Astrocyte of the spinal cord (primary cell): ENCODE results near the gene PTPRR.
"Not testable (repeated sequence)": the region's sequence is repeated elsewhere in the genome, so short reads cannot be mapped to it uniquely, and the experiment has no call there.

Source experiments
- DNase-seq: peaks from one replicate; pipeline ENCODE4 v3.0.0; 2011; ENCODE audit warnings: low read depth, low spot score
- H3K4me3 ChIP-seq: 2 replicates; pipeline ENCODE4 v1.5.1; 2011; ENCODE audit warnings: low read depth, mild to moderate bottlenecking, low read length, moderate library complexity
- in situ Hi-C: cut with HindIII; loops from 2 replicates; pipeline ENCODE4 v1.10.0; 2017; ENCODE audit warnings: low sequenced_read_pairs
- TF ChIP-seq, protein P1 (sequence below): IDR thresholded peaks from 2 replicates; pipeline ENCODE4 v1.5.1; 2012; ENCODE audit warnings: low read depth, mild to moderate bottlenecking, low read length, inconsistent platforms

Gene PTPRR

DNA sequence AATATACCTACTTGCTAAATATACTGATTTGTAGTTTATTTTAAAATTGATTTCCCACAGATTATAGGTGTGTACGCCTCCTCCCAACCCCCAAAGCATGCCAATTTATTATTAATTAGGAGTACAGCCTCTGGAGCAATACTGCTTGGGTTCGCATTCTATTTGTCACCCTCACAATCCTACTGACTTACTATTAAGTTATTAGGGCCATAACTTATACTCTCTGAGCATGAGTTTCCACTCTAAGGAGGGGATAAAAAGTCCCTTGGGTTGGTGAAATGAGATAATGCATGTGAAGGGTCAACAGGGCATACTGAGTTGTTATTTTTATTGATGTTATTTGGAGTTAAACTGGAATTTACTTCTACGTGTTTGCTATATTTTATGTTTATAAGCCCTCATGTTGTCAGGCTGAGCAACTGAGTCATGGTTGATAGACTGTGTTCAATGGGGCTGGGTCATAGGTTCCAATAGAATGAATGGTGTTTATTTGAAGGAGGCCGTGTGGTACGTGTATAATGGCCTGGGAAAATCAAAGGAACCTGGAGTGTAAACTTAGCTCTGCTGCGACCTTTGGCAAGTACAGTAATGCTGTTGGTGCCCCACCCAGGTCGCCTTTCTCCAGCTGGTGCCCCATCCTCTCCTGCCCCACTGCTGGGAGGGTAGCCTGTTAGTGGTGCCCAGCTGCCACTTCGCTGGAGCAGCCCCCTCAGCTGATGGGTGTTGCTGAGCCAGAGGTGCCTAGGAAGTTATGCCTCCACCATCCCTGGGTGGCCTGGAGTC is 184.0 kb downstream of the PTPRR start:
- TF ChIP-seq, protein P1, sequence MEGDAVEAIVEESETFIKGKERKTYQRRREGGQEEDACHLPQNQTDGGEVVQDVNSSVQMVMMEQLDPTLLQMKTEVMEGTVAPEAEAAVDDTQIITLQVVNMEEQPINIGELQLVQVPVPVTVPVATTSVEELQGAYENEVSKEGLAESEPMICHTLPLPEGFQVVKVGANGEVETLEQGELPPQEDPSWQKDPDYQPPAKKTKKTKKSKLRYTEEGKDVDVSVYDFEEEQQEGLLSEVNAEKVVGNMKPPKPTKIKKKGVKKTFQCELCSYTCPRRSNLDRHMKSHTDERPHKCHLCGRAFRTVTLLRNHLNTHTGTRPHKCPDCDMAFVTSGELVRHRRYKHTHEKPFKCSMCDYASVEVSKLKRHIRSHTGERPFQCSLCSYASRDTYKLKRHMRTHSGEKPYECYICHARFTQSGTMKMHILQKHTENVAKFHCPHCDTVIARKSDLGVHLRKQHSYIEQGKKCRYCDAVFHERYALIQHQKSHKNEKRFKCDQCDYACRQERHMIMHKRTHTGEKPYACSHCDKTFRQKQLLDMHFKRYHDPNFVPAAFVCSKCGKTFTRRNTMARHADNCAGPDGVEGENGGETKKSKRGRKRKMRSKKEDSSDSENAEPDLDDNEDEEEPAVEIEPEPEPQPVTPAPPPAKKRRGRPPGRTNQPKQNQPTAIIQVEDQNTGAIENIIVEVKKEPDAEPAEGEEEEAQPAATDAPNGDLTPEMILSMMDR, result no peak
- in situ Hi-C loops, result no loop called here

GRCh38 chr12:70735197-70735596 is 185.3 kb downstream of the PTPRR start:
- DNase-seq, in situ Hi-C loops, H3K4me3 ChIP-seq: not testable (repeated sequence)

More for the DNA sequence above, 184.0 kb downstream of the PTPRR start:
- DNase-seq, result no peak
- no peak overlapping the region for H3K4me3 ChIP-seq

GRCh38 chr12:70733385-70733784 is 187.2 kb downstream of the PTPRR start:
- in situ Hi-C loops, result no loop called here
- H3K4me3 ChIP-seq, result no peak overlapping the region
- DNase-seq, result peak; percentile 73
- TF ChIP-seq, protein P1, result peak; percentile 76

GRCh38 chr12:70732287-70732686 is 188.3 kb downstream of the PTPRR start:
- in situ Hi-C loops, result no loop called here
- no peak for DNase-seq
- TF ChIP-seq, protein P1, result no peak
- no peak overlapping the region for H3K4me3 ChIP-seq

DNA sequence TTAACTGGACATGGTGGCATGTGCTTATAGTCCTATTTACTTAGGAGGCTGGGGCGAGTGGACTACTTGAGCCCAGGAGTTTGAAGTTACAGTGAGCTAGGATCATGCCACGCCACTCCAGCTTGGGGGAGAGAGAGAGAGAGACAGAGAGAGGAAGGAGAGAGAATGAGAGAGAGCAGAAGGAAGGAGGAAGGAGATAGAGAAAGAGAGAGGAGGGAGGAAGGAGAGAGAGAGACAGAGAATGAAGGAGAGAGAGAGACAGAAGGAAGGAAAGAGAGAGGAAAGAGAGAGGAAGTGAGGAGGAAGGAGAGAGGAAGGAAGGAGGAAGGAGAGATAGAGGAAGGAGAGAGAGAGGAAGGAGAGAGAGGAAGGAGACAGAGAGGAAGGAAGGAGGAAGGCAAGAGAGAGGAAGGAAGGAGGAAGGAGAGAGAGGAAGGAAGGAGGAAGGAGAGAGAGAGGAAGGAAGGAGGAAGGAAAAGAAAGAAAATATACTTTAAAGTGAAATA is 189.8 kb downstream of the PTPRR start:
- TF ChIP-seq, protein P1, result no peak
- in situ Hi-C loops, result no loop called here
- DNase-seq, result no peak
- no peak overlapping the region for H3K4me3 ChIP-seq

DNA sequence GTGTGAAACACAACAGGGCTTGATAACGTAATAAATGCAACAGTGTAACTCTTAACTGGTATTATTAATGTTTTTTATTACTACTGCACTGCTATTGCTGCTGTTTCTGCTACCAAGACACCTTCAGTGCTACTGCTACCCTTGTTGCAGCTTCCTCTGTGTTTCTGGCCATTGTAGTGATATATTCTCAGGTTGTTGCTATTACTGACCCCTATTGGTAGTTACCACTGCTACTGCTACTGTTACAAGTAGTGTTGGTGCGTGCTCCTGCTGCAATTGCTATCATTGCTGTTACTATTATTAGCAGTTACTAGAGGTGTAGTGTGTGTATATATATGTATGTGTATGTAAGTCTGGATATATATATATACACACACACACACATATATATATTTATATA is 196.1 kb downstream of the PTPRR start:
- H3K4me3 ChIP-seq, result no peak overlapping the region
- DNase-seq, result peak; percentile 4
- TF ChIP-seq, protein P1, result peak; percentile 39
- in situ Hi-C loops, result no loop called here

DNA sequence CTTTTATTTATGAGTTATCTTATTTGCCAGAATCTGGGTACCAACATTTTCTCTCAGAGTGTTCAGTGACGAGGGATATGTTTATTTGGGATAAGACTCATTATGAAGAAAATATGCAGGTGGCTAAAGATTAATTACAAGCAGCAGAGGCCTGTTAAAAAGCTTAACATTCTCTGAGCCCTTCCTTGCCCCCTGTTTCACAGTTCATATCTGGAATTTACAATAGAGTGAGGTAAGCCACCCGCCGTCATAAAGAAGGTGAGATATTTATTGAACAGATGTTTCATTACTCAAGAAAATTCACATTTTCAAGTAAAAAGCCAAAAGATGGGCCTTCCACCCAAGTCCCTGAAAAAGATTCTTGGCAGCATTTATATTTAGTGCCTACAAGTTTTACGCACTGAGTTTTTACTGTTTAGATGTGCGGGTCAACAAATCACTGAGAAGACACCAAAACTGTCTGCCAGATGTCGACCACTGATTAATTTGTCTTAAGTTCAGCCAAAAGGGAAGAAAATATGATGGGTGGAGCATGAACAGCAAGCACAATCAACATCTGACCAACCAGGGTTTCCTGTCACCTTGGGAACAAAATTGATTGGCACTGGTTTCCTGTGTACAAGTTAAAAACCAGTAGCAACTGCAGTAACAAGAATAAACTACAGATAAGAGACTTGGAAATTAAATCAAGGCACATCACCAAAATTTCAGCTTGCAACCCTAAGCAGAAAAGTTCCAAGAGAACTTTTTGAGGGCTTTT is 197.8 kb downstream of the PTPRR start:
- TF ChIP-seq, protein P1, result no peak
- no peak overlapping the region for H3K4me3 ChIP-seq
- in situ Hi-C loops, result no loop called here
- DNase-seq, result no peak
